LNCAP (cell line): Measurements from ENCODE around the gene CXCL17.

Experiments
- CTCF ChIP-seq: fragments of 450-650 bp; IDR thresholded peaks from 2 replicates; pipeline ENCODE4 v1.5.1; 2017; ENCODE audit warnings: mild to moderate bottlenecking

Gene CXCL17

DNA sequence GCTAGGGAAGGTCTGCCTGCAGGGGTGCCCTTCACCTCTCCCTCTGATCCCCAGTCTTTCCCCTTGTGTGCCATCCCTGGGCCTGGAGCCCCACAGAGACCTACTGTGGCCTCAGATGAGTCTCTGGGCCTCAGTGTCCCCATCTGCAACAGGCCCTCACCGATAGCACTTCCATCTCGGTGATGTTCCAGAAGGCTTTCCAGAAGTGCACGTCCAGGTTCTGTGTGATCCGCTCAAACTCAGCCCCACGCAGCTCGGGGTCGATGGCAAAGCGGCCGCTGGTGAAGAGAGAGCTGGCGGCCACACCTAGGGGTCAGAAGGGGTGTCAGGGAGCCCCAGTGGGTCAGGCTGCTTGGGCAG lies 35.0 kb downstream of the CXCL17 start:
- TF ChIP-seq CTCF = no peak

- TF ChIP-seq CTCF = no peak
These were observed 35.5 kb downstream of the CXCL17 start for GRCh38 chr19:42407085-42407815.

DNA sequence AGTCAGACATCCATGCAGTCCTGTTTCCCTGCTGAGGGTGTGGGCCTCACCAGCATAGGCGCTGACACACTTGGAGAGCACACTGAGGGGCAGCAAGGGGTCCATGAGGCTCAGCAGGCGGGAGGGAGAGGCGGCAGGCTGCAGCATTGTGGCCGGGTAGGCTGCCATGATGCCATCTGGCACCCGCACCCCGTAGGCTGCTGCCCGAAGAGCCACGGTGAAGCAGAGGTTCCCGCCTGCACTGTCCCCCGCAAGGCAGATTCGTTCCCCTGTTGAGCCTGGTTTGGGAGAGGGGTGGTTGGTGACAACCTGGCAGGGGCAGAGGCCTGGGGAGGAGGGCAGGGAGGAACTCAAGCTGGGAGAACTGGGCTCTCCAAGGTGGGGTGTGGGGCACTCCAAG lies 36.6 kb downstream of the CXCL17 start:
- no peak for TF ChIP-seq CTCF

- TF ChIP-seq CTCF = no peak
These were observed 39.2 kb downstream of the CXCL17 start for GRCh38 chr19:42403586-42403985.

DNA sequence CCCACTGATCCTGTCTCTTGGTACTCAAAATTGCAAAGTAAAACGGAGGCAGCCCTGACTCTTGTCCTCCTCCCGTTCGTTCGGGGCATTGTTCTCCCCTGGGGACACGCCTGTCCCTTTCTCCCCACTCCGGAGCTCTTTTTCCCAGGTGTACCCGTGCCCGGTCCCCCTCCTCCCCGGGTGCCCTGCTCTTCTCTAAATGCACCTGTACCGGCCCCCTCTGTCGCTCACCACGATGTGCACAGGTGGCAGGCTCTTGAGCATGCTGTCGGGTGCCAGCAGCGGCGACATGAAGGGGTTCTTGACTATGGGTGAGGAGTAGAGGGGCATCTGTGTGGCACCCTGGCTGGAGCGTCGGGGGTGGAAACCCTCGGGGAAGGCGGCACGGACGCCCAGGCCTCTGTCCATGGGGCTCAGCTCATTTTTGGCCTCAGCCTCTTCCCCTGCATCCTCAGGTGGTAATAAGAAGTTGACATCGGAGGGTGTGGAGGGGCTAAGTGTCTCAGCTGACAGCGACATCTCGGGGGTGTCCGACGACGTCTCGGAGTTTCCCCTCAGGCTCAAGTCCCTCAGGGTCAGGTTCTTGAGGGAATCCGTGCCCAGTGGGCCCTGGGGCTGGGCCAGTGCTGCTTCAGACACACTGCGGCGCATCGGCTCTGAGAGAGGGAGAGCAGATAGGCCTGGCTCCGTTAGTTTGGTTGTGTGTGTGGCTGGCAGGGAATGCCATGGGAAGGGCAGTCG lies 40.2 kb downstream of the CXCL17 start:
- no peak for TF ChIP-seq CTCF

DNA sequence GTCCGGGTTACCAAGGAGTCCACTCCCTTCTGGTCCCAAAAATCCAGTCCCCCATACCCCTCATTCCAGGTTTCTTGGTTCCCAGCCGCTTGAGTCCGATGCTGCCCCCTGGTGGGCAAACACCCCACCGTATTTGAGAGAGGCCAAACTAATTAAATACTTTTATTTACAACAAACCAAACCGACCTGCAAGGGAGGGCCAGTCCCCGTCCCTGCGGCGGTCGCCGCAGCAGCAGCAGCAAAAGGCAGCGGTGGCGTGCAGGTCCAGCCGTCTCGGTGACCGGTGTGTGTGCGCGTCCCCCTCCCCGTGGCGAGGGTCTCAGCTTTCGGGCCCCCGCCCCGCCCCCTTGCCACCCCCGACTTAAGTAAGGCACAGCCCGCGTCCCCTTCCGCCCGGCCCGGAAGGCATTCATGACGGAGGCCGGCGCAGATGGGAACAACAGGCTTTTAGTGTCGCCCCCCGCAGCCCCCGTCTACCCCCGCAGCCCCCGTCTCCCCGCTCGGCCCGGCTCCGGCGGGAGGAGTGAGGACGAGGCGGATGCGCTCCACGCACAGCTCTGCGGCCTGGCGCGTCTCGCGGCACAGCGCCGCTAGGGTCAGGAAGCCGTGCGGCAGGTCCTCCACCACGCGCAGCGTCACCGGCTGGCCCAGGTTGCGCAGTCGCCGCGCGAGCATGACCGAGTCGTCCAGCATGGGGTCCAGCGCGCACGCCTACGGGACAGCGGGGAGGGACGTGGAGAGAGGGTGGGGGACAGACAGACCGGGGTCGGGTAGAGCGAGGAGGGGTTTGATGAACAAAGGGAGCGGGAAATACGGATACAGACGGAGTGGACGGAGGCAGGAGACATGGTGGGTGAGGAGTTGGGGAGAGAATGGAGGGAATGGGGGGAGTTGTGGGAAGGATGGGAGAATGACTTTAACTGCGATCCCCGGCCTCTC lies 41.1 kb downstream of the CXCL17 start:
- peak; percentile 52 for TF ChIP-seq CTCF

DNA sequence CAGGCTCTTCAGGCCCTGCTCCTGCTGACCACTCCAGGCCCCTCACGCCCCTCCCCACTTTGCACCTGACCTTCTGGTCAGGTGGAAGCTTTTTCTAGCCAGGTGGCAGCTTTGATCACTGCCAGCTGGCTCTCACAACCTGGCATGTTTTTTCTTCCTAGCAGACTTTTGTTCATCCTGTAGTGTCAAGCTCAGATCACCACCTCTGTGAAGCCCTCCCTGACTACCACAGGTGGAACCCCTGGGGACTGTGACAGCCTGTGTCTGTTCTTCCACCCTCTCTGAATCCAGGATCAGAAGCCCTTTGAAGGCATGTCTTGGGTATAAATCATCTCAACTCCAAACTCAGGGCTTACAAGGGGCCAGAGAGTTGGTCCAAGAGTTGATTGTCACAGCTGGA lies 42.3 kb downstream of the CXCL17 start:
- TF ChIP-seq CTCF = no peak
